Astrocyte (in vitro differentiated cells and primary cell): Measurements from ENCODE around the gene SLC44A3.

Experiments used
- EZH2 ChIP-seq: IDR thresholded peaks from 2 replicates; pipeline ENCODE4 v1.6.1; 2012; ENCODE audit warnings: mild to moderate bottlenecking, low read length, inconsistent platforms; ENCODE audit not compliant: insufficient read depth
- TF ChIP-seq, protein P1 (sequence below): IDR thresholded peaks from 2 replicates; pipeline ENCODE4 v1.5.1; 2011; ENCODE audit warnings: low read depth, mild to moderate bottlenecking, inconsistent platforms, low read length, moderate library complexity; ENCODE audit not compliant: insufficient read depth

GRCh38 chr1:94803106-94803505 is 17.1 kb upstream of the SLC44A3 start:
- TF ChIP-seq, protein P1, sequence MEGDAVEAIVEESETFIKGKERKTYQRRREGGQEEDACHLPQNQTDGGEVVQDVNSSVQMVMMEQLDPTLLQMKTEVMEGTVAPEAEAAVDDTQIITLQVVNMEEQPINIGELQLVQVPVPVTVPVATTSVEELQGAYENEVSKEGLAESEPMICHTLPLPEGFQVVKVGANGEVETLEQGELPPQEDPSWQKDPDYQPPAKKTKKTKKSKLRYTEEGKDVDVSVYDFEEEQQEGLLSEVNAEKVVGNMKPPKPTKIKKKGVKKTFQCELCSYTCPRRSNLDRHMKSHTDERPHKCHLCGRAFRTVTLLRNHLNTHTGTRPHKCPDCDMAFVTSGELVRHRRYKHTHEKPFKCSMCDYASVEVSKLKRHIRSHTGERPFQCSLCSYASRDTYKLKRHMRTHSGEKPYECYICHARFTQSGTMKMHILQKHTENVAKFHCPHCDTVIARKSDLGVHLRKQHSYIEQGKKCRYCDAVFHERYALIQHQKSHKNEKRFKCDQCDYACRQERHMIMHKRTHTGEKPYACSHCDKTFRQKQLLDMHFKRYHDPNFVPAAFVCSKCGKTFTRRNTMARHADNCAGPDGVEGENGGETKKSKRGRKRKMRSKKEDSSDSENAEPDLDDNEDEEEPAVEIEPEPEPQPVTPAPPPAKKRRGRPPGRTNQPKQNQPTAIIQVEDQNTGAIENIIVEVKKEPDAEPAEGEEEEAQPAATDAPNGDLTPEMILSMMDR = no peak
- no peak for TF ChIP-seq EZH2
